Femur (tissue), 1 donor: ENCODE results near the gene GZMB.
"Not testable (repeated sequence)": the region's sequence is repeated elsewhere in the genome, so short reads cannot be mapped to it uniquely, and the experiment has no call there.

Source experiments
- DNase-seq: peaks from one replicate; pipeline ENCODE4 v3.0.0-alpha.2; 2017

GZMB gene, protein sequence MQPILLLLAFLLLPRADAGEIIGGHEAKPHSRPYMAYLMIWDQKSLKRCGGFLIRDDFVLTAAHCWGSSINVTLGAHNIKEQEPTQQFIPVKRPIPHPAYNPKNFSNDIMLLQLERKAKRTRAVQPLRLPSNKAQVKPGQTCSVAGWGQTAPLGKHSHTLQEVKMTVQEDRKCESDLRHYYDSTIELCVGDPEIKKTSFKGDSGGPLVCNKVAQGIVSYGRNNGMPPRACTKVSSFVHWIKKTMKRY

DNA sequence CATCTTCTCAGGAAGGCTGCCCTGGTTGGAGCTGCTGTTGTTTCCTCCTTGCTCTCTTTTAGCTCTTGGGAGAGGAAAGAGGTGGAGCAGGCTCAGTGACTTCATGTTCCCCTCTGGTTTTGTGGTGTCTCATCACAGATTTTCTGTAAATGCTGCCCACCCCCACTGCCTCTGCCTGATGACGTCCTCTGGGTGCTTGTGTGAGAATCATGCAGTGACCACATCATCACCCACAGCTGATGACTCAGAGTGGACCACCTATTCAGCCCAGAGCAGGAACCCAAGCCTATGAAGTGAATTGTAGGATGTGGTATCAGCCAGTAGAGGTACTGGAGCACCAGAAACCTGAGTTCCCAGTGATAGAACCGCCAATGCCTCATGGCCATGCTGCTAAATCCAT, at the start of gene GZMB:
TSS of gene GZMB (minus strand) at position 33 of the 400 bp plus-strand sequence. CDS start at position 3, 30 bp downstream.
- no peak for DNase-seq

DNA sequence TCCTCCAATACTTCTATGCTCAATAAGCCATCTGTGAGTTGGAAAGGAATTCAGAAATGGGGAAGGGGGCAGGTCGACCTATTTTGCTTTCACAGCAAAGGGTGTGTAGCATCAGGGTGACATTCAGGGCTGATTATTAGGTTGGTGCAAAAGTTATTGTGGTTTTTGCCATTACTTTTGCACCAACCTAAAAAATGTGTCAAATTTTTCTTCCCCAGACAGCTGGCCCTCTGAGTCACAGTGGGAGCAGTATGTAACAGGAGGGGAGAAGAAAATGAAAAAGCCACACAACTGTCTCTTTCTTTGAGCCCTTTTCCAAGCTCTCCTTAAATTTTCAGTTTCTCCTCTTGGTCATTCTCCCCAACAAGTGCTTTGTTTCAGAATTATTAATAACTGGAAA, 47.1 kb upstream of the GZMB start:
- no peak for DNase-seq

DNA sequence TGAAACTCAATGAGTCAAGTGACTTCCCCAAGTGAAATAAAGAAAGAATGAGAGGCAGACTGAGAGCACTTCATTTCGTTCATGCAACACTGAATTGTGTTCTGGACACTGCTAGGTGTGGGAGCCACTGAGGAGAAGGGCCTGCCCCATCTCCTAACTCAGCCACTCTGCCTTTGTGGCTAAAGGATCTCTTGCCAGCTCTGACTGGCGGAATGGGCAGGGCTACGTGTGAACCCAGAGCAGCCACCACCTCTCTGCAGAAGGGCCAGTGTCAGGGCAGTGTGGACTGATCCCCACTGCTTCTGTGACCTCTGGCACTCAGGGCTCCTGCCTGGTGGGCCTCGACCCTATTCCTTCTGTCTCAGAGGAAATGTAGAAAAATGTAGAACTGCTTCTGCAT, 46.5 kb upstream of the GZMB start:
- DNase-seq, result no peak

DNA sequence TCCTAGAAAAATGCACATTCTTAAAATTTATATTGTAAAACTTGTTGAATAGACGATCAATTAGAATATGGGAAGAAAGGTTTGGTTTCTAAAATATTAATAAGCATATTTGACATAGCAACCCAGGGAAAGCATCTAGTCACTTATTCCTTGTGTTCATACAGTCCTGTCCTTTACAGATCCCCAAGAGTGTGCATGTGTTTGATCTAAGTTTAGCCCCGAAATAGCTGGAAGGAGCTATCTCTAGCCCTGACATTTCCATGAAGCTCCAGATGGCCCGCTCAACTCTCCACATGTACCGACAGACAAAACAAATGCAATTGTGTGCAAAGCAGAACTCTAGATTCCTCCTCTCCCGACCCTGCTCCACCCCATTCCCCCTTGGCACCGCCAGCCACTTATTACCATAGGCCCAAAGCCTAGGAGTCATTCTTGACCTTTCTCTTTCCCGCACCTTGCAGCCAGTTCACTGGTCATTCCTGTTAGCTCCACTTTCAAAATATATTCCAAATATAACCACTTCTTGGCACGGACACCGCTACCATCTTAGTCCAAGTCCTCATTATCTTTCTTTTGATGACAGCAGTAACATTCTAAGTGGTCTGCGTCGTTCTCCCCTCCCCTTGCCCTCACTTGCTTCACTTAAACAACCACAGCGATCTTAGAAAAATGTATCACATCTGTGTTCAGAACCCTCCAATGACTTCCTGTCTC, 45.4 kb upstream of the GZMB start:
- no peak for DNase-seq

DNA sequence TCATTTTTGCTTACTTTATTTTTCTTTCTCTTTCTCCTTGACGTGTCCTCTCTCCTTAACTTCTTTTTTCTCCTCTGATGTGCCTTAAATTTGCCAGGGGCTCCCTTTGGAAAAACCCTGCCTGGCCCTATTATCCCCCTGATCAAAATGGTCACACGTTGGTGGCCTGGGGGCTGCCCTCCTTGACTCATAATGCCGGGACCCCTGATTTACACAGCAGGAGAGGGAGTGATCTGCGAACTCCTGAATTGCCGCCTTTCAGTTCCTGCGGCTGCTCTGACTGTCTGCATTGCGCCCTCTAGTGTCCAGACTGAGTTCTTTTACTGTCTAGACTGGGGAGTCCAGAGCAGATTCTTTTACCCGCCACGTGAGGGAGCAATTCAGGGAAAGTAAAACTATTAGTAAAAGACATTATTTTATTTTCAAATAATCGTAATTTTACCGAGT, 44.8 kb upstream of the GZMB start:
- peak; percentile 84 for DNase-seq

DNA sequence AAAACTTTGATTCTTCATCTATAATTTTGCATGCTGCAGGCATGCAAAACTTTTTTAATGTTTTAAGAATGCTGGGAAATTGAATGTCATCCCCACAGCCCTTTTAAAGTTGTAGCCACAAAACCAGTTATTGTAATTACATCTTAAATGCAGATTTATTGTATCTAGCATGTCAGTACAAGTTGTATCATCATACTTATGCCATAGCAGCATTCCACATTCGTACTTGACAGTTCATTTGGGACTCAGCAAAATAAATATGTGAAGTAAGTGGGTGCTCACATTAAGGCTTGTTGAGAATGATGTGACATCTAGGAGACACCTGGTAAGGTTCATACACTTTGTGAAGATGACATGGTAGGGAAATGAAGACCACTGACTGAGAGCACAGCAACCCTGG, 44.0 kb upstream of the GZMB start:
- DNase-seq, result no peak

DNA sequence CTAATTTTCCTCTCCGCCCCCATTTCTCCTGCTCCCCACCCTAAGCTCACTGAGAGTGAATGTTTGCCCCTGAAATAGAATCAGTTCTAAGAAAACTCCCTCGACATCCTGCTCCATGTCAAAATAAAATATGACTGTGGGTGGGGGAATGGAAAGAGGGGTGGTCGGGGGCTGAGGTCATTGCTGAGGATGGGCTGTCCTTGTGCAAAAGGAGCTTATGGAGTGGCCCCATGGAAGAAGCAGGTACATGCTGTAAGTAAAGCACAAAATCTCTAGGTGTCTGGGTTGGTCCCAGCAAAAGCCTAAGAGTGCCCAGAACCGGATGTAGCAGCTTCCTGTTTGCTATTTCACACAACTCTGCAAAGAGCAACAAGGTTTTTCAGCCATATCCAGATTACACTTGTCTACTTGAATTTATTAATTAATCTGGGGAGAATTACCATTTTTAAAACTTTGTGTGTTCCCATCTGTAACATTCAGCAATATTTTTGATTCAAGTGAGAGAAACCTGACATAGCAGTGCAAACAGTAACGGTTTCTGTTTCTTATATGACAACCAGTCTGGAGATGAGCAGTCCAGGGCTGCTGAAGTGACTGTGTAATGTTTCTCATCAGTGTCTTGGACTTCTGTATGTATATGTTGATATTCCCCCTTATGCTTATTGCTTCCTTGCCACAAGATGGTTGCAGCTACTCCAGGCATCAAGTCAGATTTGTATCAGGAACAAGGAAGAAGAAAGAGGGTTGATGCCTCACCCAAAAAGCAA, 40.4 kb upstream of the GZMB start:
- DNase-seq, result no peak

DNA sequence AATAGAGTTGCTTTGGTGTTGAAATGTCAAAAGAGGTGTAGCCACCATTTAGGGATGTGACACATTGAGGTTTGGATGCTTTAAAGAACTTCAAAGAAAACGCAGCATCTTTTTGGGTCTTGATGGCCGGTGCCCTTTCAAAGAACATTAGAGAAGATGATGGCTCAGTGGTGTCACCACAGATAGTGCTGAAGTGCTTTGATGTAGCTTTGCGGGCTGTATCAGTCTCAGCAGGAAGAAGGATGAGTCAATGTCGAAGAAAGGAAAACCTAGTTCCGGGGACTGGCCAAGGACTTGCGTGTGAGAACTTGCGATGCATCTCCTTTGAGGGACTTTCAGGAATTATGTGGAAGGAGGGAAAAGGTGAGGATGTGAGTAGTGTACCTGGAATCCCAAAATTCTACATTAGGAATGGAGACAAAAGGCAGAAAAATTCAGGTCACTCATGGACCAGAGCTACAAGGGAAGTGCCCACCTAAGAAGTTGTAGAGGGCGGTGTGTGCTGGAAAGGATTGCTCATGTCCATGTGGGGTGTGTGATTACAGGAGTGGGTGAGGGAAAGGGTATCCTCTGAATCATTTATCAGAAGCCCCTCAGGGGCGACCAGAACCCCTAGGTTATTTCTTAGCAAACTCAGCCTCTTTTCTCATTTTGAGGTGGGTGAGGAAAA, 39.7 kb upstream of the GZMB start:
- DNase-seq, result no peak

DNA sequence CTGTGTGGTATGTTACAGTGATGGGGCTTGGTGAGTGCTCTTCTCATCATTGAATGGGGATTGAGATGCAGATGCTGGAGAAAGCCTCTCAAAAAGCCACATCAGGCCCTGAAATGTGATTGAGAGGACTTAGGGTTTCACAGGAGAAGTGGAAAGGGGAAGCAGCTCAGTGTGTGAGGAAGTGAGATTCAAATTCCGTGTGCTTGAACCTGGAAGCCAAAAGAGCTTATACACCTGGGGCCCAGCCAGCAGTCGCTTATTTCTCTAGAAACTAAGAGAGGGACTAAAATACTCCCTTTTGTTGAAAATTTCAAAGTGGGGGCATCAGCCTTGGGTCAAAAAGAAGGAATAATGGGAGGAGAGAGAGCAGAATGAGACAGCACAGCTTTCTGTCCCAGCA, 39.1 kb upstream of the GZMB start:
- DNase-seq, result no peak

DNA sequence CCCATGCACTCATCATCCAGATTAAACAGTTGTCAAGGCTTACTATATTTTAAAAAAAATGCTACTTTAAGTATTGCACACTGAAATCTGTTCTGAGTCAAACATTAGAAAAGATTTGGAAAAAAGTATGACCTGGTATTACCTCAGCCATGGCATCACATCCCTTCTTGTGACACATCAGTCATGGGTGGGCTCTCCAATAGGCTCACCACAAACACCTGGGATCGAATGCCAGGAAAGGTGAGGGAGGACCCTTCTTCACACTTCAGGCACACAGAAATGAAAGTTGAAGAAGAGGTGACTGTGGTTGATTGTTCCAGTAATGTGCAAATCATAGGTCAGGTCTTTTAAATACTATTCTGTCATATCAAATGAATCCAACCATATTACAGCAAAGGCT, 36.6 kb upstream of the GZMB start:
- DNase-seq, result no peak

DNA sequence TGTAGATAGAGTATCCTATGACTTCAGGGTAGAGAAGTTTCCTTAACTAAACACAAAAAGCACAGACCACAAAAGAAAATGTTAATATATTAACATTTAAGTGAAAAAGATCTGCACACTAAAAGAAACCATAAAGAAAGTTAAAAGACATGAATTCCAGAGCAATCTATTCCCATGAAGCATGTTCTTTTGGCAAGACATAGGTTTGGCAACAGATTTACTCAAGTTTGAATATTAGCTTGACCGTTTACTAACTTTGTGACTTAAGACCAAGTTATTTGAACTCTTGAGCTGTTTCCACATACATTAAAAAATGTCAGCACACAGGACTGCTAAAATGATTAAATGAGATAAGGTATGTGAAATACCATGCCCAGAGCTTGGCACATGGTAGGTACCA, 35.7 kb upstream of the GZMB start:
- DNase-seq, result no peak

DNA sequence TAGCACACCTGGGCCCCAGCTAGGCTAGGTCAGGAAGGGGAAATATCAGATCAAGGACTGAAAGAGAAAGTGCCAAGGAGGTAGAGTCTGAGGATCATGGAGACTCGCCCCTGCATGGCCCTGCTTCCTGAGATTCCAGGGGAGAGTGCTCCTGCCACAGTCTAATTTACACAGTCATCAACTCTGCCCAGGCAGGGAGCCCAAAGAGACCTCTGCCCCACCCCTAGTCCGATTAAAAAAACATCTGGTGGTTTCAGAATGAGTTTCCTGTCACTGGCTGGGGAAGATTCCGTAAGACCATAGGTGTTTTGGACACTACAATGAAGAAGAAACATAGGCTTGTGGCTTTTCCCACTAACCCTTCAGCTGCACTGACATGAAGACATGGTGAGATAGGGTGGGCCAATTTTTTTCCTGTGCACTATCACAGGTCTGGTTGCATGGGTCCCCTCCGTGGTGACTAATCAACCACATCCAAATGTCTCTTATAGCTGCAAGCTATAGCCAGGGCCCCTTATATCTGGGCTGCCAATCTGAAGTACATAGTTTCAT, 31.5 kb upstream of the GZMB start:
- DNase-seq, result no peak

DNA sequence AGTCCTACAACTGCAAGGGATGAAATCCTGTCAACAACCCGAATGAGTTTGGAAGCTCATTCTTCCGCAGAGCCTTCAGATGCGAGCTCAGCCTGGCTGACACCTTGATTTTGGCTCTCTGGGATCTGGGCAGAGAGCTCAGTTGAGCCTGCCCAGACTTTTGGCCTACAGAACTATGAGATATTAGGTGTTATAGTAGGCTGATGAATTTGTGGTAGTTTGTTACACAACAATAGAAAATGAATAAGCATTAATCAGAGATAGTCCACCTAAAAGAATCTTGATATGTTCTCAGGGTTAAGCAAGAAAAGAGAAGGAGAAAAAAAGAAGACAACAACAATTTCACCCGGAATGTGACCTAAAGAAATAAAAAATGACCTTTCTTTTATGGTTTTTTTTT, 30.4 kb upstream of the GZMB start:
- DNase-seq, result no peak

DNA sequence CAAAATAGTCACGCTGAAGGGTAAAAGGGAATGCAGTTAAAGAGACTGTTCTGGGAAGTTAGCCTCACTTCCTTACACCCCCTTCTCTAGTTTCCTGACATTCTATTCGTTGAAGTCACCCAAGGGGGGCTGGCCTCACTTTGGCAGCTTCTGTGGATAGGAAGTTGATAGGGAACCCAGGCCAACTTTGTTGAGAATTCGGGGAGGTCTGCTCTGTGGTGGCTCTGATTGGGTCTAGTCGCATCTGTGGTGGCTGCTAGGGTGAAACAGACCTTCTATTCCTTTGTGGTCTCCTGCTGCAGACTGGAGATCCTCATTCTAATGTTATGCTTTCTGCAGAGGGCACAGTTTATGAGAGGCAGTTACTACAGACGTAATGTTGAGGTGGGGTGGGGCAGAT, 28.8 kb upstream of the GZMB start:
- DNase-seq, result peak; percentile 38

DNA sequence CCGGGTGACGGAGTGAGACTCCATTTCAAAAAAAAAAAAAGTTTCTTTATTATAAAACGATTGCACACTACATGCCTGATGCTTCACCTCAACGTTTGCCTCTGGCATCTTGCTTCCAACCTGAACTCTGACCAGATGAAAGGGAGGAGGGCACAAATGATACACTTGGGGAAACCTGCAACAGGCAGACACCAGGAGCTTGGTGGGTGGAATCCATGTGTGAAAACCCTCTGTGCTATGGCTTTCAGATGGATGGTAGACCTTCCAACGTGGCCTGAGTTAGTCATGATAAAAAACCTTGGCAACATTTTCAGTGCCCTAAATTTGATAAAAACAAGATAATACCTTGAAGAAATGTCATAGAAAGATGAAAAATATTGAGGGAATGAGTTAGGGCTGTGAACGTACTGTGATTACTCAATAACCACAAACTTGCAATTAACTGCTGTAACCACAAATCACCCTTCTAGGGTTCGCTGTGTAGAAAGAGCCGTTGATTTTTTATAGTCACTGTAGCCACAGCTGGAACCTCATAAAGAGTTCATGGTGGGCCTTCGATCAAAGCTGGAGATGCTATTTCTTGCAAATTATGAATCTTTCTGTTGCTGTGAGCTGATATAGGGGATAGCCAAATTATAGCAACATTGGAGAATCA, 26.1 kb upstream of the GZMB start:
- no peak for DNase-seq

DNA sequence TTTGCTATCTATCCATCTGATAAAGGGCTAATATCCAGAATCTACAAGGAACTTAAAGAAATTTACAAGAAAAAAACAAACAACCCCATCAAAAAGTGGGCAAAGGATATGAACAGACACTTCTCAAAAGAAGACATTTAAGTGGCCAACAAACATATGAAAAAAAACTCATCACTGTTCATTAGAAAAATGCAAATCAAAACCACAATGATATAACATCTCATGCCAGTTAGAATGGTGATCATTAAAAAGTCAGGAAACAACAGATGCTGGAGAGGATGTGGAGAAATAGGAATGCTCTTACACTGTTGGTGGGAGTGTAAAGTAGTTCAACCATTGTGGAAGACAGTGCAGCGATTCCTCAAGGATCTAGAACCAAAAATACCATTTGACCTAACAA, 14.4 kb upstream of the GZMB start:
- not testable (repeated sequence) for DNase-seq

DNA sequence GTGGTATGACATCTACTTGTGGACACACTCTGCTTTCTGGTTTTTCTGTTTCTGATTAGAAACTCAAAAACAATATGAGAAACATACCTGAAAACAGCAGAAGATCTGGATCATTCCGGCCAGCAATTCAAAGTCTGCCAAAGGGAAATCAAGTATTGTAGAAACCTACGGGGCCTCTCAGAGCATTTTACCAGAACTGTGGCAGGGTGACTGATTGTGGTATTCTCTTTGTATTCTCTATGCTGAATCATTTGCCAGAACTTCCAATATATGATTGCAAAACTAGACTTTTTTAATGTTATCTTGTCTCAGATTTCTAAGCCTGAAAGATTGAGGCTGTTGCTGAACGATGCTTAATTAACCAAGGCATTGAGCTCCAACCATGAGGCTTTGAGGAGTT, 5.9 kb upstream of the GZMB start:
- DNase-seq, result no peak

DNA sequence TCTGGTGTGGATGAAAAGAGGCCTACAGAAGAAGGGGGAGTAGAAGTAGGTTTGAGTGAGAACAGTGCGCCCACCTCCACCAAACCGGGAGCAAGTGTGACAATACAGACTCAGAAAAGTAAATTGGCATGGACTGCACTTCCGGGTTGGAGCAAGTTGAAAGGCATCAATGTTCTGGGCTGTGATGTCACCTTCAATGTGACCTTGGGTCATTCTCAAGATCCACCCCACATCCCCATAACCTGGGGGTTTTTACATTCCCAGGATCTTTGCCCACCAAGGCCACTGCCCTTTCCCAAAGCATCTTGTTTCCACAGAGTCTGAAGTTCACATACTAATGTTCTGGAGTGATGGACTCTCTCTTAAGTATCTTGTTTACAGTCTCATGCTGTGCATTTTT, 5.3 kb upstream of the GZMB start:
- no peak for DNase-seq

DNA sequence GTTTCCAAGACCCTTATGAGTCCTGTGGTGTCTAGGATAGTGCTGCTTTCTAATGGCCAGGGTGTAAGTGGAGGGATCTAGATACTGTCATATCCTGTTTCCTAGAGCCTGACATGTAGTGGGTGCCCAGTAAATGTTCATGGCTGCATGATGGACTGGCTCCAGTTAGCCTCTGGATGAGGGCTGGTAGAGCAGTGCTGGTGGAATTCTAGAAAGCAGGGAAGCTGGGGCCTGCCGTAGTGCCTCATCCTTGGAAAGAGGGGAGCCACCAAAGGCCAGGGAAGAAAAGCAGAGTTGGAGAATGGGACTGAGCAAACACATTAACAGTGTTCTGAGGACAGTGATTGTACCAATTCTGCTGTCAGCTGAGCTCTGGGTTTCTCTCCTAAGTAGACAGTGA, 637 bp downstream of the GZMB start:
- no peak for DNase-seq

DNA sequence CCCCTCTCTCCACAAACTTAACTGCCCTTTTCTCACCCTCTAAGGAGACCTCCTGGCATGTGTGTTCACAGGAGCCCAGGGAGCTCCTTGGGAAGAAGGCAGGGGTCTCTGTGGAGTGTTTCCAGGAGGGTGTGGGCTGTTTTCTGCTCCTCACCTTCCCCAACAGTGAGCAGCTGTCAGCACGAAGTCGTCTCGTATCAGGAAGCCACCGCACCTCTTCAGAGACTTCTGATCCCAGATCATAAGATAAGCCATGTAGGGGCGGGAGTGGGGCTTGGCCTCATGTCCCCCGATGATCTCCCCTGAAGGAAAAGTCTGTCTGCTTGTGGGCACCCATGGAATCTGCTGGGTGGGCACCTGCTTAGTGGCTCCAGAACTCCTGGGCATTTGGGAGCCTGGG, 1.2 kb downstream of the GZMB start:
- no peak for DNase-seq

DNA sequence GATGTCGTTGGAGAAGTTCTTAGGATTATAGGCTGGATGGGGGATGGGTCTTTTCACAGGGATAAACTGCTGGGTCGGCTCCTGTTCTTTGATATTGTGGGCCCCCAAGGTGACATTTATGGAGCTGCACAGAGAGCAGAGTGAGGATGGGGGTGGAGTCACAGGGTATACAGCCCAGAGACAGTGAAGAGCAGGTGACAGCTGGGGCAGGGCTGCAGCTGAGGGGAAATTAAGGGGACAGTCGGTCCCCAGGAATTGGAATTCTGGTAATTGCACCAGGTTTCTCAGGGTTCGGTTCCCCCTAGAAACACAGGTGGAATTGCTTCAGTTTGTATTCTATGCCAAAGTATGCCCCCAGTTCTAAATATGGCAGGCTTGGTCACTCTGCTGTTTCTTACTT, 1.7 kb downstream of the GZMB start:
- no peak for DNase-seq

DNA sequence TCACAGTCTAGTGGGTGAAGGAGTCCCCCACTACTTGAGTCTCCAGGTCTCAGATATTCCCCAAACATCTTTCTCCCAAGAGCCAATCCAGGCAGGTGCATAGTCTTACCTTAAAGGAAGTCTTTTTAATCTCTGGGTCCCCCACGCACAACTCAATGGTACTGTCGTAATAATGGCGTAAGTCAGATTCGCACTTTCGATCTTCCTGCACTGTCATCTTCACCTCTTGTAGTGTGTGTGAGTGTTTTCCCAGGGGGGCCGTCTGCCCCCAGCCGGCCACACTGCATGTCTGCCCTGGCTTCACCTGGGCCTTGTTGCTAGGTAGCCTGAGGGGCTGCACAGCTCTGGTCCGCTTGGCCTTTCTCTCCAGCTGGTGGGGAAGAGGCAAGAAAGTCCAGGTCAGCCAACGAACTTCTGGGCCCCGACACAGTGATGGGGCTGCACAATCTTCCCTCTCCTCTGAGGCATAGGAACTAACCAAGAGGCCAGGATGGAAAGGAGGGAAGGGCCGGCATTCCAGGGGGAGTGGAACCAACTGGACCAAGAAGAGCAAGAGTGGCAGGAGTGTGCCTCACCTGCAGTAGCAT, 2.1 kb downstream of the GZMB start:
- DNase-seq, result no peak
